ENCODE data around the gene PER1.

GRCh38 chr17:8150194-8151119, 1.7 kb downstream of the PER1 start:
- TF ChIP-seq CTCF (conservative IDR thresholded peaks at IDR 0.05; ENCODE audit: low read depth, low read length): no peak
- TF ChIP-seq EZH2 (IDR thresholded peaks at IDR 0.05; ENCODE audit: borderline replicate concordance, low read depth, low read length, poor library complexity, severe bottlenecking): no peak

Measured in A673 (cell line).